Measurements from ENCODE around the gene LEP. TPM values are rescaled to one million over a fixed set of nuclear protein-coding genes. Genes with fewer than 3 reads are reported as not detected.
"Not testable (repeated sequence)": the region's sequence is repeated elsewhere in the genome, so short reads cannot be mapped to it uniquely, and the experiment has no call there.

LEP gene
- total RNA-seq, 2 donors from 2014 or later, result 1.5 to 5.2 TPM

GRCh38 chr7:128235471-128235870, 5.6 kb upstream of the LEP start:
- intact Hi-C loops (cut with DNase I), result no loop called here
- DNase-seq (ENCODE audit: low spot score), result no peak

- intact Hi-C loops (cut with DNase I), result no loop called here
- peak; percentile 66 for DNase-seq (ENCODE audit: low spot score)
Observed at GRCh38 chr7:128236924-128237586, 4.0 kb upstream of the LEP start.

GRCh38 chr7:128239146-128239545, 1.9 kb upstream of the LEP start:
- intact Hi-C loops (cut with DNase I); DNase-seq (ENCODE audit: low spot score): not testable (repeated sequence)

- intact Hi-C loops (cut with DNase I), result no loop called here
- peak; percentile 70 for DNase-seq (ENCODE audit: low spot score)
Observed at GRCh38 chr7:128242661-128243060, 1.6 kb downstream of the LEP start.

- intact Hi-C loops (cut with DNase I), result no loop called here
- DNase-seq (ENCODE audit: low spot score), result peak; percentile 38
Observed at GRCh38 chr7:128243273-128243672, 2.2 kb downstream of the LEP start.

- intact Hi-C loops (cut with DNase I), result no loop called here
- DNase-seq (ENCODE audit: low spot score), result peak; percentile 49
Observed at GRCh38 chr7:128244861-128245260, 3.8 kb downstream of the LEP start.

DNA sequence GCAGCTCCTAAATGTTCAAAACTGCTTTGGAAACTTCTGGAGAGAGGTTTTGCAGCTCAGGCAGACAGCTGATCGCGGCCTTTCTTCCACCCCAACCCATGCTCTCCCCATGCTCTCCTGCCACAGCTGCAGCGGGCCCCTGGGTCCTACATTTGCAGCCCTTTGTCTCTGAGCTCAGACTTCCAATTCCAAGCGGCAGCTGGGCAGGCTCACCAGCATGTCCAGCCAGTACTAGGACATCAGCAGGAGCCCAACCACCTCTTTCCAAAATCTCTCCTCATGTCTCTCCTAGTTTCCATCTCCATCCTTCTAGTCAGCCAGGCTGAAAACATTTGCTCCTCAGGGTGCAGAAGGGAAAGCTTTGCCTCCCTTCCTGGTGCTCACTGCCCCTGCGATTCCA, 6.0 kb downstream of the LEP start:
- peak; percentile 64 for DNase-seq (ENCODE audit: low spot score)
- intact Hi-C loops (cut with DNase I), result no loop called here

DNA sequence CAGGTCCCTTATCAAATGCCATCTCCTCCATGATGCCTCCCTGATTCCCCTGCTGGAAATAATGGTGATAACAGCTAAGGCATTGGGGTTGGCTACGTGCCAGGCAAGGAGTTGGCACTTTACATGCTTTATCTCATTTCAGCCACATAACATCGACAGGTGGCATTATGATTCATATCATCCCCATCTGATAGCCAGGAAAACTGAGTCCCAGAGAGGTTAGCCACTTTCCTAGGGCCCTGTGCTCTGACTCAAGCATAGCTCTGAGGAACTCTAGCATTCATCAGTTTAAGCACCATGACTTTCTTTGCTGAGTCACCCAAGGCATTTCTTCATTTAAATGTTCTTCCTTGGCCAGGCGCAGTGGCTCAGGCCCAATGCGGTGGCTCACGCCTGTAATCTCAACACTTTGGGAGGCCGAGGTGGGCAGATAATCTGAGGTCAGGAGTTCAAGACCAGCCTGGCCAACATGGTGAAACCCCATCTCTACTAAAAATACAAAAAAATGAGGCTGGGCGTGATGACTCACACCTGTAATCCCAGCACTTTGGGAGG, 6.6 kb downstream of the LEP start:
- intact Hi-C loops (cut with DNase I), result no loop called here
- no peak for DNase-seq (ENCODE audit: low spot score)

GRCh38 chr7:128251337-128251736, 10.3 kb downstream of the LEP start:
- intact Hi-C loops (cut with DNase I), result no loop called here

GRCh38 chr7:128253701-128254100, 12.6 kb downstream of the LEP start:
- intact Hi-C loops (cut with DNase I), result no loop called here

More at GRCh38 chr7:128251337-128251736, 10.3 kb downstream of the LEP start:
- no peak for DNase-seq (ENCODE audit: low spot score)

DNA sequence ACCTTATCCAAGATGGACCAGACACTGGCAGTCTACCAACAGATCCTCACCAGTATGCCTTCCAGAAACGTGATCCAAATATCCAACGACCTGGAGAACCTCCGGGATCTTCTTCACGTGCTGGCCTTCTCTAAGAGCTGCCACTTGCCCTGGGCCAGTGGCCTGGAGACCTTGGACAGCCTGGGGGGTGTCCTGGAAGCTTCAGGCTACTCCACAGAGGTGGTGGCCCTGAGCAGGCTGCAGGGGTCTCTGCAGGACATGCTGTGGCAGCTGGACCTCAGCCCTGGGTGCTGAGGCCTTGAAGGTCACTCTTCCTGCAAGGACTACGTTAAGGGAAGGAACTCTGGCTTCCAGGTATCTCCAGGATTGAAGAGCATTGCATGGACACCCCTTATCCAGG, 13.4 kb downstream of the LEP start:
- intact Hi-C loops (cut with DNase I), result no loop called here
- DNase-seq (ENCODE audit: low spot score), result peak; percentile 65

More at GRCh38 chr7:128253701-128254100, 12.6 kb downstream of the LEP start:
- peak; percentile 67 for DNase-seq (ENCODE audit: low spot score)

- peak; percentile 26 for DNase-seq (ENCODE audit: low spot score)
- intact Hi-C loops (cut with DNase I), result no loop called here
Observed at GRCh38 chr7:128255271-128255670, 14.2 kb downstream of the LEP start.

- intact Hi-C loops (cut with DNase I), result no loop called here
- DNase-seq (ENCODE audit: low spot score), result peak; percentile 25
Observed at GRCh38 chr7:128257458-128257857, 16.4 kb downstream of the LEP start.

DNA sequence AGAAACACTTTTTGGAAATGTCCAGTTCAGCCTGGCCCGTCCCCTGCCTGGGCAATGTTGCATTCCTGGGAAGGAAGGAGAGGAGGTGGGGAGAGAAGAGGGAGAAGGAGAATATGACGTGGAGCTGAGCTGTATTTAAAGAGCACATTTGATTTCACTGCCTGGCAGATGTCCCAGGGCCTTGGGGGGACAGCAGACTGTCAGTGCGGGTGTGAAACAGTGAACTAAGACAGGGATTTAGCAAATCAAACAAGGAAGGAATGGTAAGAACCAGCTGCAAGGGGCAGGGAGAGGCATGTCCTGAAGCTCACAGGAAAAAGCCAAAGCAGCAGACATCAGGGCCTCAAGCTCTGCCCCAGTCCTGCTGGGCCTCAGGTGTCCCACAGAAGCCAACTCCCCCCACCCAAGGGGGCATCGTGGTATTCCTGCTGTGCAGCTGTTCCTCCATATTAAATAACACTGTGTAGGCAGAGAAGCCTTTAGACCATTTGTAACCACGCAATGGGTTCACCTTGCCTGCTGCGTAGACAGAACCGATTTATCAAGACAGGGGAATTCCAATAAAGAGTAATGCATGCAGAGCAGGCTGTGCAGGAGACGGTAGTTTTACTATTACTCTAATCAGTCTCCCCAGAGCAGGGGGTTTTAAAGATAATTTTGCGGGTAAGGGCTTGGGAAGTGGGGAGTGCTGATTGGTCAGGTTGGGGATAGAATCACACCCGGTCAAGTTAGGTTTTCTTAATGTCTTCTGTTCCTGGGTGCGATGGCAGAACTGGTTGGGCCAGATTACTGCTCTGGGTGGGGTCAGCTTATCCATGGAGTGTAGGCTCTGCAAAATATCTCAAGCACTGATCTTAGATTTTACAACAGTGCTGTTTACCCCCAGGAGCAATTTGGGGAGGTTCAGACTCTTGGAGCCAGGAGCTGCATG, 18.3 kb downstream of the LEP start:
- DNase-seq (ENCODE audit: low spot score), result peak; percentile 48
- intact Hi-C loops (cut with DNase I), result no loop called here

GRCh38 chr7:128260069-128260795, 19.2 kb downstream of the LEP start:
- intact Hi-C loops (cut with DNase I), result no loop called here
- DNase-seq (ENCODE audit: low spot score), result peak; percentile 42

- DNase-seq (ENCODE audit: low spot score), result peak; percentile 47
- intact Hi-C loops (cut with DNase I), result no loop called here
Observed at GRCh38 chr7:128262273-128263028, 21.4 kb downstream of the LEP start.

GRCh38 chr7:128263420-128263819, 22.3 kb downstream of the LEP start:
- intact Hi-C loops (cut with DNase I), result no loop called here
- DNase-seq (ENCODE audit: low spot score), result no peak

GRCh38 chr7:128264477-128264876, 23.4 kb downstream of the LEP start:
- intact Hi-C loops (cut with DNase I), result no loop called here
- DNase-seq (ENCODE audit: low spot score), result peak; percentile 30

All from posterior vena cava (tissue), 2 donors.